GM18861 (cell line): ENCODE results near the gene PLEKHF1.

Experiments
- ATAC-seq: cut with Tn5 transposase; IDR thresholded peaks from one replicate; pipeline ENCODE4 v1.9.1; 2021; ENCODE audit not compliant: unreplicated experiment

The PLEKHF1 gene

DNA sequence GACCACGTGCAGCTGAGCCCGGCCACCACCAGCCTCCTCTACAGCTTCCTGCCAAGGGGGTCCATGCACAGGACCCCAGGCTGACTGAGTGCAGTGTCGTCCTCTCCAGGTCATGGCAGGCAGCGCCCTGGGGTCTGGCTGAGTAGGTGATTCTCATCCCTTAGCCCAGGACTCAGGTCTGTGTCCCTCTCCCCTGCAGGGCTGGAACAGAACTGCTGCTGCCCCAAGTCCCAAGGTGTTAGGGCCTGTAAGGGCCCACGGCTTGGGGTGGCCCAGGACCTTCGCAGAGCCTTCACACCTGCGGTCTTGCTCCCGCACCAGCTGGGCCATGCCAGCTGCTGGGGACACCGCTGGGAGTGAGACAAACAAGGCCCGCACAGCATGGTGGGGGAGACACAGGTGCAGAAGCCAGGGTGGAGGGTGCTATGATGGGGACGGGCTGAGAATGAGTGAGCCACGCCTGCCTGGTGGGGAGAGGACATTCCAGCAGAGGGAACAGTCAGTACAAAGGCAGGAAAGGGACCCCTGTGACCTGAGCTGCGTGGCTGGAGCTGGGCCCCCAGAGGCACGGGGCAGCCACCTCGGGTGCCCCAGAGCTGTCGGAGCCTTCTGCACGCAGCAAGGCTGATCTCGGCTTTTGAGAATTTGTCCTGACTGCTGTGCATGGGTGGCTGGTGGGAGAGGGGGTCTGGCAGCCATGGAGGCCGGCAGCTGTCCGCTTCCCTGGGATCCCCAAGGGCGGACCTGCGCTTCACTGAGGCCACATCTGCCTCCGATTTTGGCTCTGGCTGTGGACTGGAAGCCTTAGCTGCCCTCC lies 11.9 kb downstream of the PLEKHF1 start:
- ATAC-seq = no peak

DNA sequence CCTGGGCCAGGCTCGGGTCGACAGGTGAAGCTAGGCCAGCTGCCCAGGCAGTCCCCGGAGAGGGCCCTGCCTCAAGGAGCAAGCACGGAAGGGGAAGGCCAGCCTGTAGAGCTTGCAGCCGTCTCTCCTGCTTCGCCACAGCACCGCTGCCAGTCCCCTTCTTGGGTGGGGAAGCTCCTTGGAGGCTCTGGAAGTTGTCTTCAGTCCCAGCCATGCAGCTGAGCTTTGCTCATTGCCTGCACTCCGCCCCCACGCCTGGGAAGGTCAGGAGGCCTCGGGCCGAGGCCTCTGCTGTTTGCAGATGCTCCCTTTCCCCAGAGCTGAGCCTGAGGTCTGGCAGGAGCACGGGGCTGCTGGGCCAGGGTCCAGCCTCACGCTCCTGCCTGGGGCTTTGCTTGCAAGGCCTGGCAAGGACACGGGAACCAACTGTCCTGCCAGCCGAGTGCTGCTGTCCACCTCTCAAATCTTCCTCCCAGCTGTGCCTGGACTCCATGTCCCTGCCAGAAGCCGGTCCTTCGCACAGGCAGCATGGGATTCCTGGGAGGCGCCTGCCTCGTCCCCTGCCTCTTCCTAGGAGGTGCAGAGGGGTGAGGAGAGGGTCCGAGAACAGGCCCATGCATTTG lies 13.3 kb downstream of the PLEKHF1 start:
- no peak for ATAC-seq

- no peak for ATAC-seq
Observed at GRCh38 chr19:29679598-29680210, 14.4 kb downstream of the PLEKHF1 start.

DNA sequence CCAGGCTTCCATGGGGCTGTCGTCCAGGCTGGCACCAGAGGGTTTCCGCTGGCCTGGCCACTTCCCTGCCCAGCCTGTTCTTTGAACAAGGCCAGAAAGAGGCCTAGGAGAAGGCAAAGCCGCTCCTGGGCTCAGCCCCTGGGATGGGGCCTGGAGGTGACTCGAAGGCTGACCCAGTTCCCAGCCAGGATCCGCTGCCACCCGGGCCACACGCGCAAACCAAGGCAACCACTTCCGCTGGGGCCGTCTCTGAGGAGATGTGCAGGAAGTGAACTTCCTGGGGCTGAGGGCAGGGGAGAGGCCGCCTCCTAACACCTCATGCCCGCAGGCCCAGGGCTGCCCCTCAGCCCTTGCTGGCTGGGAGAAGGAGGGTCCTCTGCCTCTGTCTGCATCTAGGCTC lies 15.2 kb downstream of the PLEKHF1 start:
- ATAC-seq = no peak

- no peak for ATAC-seq
Observed at GRCh38 chr19:29680937-29681336, 15.7 kb downstream of the PLEKHF1 start.

GRCh38 chr19:29681422-29682235 lies 16.4 kb downstream of the PLEKHF1 start:
- no peak for ATAC-seq

DNA sequence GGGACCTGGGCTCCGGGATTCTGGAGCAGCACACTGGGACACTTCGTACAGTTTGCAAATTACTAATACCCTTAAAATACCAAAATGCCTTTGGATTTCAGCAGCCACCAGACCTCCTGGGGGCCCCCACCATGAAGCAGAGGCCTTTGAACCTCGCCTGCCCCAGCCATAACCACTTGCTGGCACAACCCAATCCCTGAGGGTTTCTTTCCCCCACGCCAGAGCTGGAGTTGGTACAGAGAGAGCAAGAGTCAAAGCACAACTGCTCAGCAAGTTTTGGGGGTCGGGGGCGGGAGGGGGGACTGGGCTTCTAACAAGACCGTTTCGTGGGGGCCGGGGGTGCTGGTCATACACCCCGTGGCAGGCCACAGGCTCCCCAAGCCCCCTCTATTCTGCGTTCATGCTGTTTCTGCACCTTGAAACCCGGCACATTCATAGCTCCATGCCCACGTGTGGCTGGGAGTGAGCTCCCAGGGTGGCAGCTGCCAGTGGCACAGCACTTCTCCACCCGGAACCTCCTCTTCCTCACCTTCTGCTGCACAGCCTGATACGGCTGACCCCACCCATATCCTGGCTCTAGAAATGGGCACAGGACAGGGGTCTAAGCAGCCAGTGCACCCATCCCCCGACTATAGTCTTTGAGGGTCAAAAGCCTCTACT lies 17.1 kb downstream of the PLEKHF1 start:
- ATAC-seq = no peak

- no peak for ATAC-seq
Observed at GRCh38 chr19:29683009-29683408, 17.7 kb downstream of the PLEKHF1 start.

GRCh38 chr19:29685326-29685725 lies 20.1 kb downstream of the PLEKHF1 start:
- ATAC-seq = no peak

- ATAC-seq = no peak
Observed at GRCh38 chr19:29686285-29686805, 21.1 kb downstream of the PLEKHF1 start.

DNA sequence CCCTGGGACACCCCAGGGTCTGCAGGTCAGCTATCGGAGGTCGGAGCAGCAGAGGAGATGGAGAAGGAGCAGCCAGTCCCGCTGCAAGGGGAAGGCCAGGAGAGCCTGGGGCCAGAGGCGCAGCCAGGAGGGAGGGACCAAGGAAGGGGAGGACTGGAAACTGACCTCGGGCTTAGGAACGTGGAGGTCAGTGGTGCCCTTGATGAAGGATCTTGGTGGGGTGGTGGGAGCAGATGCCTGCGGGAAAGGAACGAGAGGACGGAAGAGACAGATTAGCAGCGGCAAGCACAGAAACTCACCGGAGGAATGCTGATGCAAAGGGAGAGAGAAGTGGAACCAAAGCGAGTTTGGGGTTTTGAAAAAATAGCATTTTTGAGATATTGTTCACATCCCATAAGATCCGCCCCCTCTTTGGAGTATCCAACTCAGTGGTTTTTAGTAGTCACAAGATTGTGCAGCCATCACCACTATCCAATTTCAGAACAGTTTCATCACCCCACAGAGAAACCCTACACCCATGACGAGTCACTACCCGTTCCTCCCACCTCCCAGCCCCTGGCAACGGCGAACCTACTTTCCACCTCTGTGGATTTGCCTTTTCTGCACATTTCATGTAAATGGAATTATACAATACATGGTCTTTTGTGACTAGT lies 22.1 kb downstream of the PLEKHF1 start:
- ATAC-seq = no peak

- ATAC-seq = no peak
Observed at GRCh38 chr19:29687897-29688728, 22.9 kb downstream of the PLEKHF1 start.

GRCh38 chr19:29690842-29691241 lies 25.6 kb downstream of the PLEKHF1 start:
- ATAC-seq = no peak

DNA sequence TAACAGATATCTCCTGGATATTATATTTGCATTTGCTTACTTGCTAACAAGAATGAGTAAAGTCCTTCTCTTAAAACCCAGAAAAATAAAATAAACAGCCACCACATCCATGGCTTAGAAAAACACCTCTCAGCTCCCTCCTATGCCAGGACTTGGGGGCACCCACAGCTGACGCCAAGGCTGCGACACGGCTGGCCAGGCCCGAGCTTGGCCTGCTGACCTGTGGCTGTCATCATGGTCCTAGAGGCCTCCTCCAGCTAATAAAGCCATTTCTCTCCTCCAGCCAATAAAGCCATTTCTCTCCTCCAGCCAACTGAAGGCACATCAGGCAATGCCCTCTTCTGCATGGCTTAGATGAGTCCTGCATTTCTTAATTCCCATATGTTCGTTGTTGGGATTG lies 28.9 kb downstream of the PLEKHF1 start:
- no peak for ATAC-seq

DNA sequence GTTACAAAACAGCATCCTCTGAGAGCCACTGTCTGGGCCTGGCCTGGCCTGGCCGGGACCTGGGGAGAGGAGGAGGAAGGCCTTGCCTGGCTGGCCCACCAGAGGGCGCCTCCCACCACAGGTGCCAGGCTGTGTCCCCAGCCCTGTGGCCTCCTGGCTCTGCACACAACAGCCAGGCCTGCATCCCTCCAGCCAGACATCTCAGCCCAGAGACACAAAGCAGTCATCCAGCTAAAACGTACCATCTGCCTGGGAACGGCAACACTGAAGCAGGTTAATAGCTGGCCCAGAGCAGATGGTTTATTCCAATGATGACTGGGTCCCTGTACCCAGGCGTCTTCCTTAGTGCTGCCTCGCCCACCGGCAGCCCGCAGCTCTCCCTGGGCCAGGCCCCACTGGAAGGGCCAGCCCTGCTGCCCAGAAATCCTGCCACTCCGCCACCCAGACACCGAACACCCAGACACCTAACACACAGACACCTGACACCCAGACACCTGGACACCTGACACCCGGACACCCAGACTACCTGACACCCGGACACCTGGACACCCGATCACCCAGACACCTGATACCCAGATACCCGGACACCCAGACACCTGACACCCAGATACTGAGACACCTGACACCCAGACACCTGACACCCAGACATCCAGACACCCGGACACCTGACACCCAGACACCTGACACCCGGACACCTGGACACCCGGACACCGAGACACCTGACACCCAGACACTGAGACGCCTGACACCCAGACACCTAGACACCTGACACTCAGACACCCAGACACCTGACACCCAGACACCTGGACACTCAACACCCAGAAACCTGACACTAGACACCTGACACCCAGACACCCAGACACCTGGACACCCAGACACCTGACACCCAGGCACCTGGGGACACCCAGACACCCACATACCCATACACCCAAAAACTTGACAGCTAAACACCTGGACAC lies 29.7 kb downstream of the PLEKHF1 start:
- ATAC-seq = peak; percentile 84

DNA sequence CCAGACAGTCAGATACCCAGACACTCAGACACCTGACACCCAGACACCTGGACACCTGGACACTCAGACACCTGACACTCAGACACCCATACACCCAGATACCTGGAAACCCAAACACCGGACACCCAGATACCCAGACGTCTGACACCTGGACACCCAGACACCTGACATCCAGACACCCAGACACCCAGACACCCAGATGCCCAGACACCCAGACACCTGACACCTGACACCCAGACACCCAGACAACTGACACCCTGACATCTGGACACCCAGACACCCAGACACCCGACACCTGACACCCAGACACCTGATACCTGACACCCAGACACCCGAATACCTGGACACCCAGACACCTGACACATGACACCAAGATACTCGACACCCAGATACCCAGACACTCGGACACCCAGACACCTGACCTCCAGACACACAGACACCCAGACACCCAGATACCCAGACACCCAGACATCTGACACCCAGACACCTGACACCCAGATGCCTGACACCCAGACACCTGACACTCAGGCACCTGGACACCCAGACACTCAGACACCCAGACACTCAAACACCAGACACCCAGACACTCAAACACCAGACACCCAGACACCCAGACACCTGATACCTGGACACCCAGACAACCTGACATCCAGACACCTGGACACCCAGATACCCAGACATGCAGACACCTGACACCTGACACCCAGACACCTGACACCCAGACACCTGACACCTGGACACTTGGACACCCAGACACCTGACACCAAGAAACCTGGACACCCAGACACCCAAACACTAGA lies 30.7 kb downstream of the PLEKHF1 start:
- ATAC-seq = no peak

DNA sequence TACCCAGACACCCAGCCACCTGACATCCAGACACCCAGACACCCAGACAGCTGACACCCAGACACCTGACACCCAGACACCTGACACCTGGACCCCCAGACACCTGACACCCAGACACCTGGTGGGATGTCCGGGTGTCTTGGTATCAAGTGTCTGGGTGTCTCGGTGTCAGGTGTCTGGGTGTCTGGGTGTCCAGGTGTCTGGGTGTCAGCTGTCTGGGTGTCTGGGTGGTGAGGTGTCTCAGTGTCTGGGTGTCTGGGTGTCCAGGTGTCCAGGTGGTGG lies 31.2 kb downstream of the PLEKHF1 start:
- ATAC-seq = no peak
